ENCODE data around the gene PI4K2A.

DNA sequence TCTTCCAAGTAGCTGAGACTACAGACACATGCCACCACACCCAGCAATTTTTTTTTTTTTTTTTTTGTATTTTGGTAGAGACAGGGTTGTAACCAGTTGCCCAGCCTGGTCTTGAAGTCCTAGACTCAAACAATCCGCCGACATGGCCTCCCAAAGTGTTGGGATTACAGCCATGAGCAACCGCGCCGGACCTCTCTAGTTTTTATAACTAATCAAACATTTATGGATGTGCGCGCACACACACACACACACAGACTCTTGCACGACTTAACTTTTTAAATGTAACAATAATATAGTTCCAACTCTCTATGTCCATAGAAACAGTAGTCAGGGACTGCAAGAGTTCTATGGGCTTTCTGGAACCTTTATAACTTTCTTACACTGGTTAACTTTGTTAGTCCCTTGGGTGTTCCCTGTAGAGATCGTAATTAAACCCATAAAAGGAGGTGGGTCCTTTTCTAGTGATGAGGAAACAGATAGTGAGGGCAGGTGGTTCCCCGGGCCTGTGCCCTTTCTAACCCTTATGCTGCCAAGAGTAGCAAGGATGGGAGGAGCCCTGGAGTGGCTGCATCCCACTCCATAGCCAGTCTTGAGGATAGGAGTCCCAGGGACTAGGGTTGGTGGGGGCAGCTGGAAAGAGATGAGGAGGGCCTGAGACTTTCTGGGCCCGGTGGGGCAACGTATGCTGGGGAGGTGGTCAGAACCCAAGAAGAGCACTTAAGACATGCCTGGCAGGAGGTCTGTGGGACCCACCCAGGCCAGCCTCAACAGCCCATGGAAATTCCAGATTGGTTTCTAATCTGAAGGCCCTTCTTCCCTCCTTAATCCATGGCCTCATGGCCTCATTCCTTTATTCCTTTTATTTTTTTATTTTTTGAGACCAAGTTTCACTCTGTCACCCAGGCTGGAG, 81.7 kb downstream of the PI4K2A start:
- TF ChIP-seq ISL1 (CRISPR knock-in tag; IDR thresholded peaks at IDR 0.05) (no peak), ZNF70 (CRISPR knock-in tag; IDR thresholded peaks at IDR 0.05) (no peak)
- TF ChIP-seq, protein P1, sequence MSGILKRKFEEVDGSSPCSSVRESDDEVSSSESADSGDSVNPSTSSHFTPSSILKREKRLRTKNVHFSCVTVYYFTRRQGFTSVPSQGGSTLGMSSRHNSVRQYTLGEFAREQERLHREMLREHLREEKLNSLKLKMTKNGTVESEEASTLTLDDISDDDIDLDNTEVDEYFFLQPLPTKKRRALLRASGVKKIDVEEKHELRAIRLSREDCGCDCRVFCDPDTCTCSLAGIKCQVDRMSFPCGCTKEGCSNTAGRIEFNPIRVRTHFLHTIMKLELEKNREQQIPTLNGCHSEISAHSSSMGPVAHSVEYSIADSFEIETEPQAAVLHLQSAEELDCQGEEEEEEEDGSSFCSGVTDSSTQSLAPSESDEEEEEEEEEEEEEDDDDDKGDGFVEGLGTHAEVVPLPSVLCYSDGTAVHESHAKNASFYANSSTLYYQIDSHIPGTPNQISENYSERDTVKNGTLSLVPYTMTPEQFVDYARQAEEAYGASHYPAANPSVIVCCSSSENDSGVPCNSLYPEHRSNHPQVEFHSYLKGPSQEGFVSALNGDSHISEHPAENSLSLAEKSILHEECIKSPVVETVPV (CRISPR knock-in tag; IDR thresholded peaks at IDR 0.05), result no peak
- TF ChIP-seq, protein P2, sequence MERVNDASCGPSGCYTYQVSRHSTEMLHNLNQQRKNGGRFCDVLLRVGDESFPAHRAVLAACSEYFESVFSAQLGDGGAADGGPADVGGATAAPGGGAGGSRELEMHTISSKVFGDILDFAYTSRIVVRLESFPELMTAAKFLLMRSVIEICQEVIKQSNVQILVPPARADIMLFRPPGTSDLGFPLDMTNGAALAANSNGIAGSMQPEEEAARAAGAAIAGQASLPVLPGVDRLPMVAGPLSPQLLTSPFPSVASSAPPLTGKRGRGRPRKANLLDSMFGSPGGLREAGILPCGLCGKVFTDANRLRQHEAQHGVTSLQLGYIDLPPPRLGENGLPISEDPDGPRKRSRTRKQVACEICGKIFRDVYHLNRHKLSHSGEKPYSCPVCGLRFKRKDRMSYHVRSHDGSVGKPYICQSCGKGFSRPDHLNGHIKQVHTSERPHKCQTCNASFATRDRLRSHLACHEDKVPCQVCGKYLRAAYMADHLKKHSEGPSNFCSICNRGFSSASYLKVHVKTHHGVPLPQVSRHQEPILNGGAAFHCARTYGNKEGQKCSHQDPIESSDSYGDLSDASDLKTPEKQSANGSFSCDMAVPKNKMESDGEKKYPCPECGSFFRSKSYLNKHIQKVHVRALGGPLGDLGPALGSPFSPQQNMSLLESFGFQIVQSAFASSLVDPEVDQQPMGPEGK (CRISPR knock-in tag; IDR thresholded peaks at IDR 0.05; ENCODE audit: borderline replicate concordance), result no peak
